Ramos (cell line): ENCODE results near the gene GDI1.

Experiments
- in situ Hi-C: fragments of 300-500 bp; cut with MboI; formaldehyde crosslinking; loops from one replicate; pipeline ENCODE4 v1.14.3; 2022; ENCODE audit warnings: low sequenced_read_pairs; ENCODE audit not compliant: unreplicated experiment

The GDI1 gene

DNA sequence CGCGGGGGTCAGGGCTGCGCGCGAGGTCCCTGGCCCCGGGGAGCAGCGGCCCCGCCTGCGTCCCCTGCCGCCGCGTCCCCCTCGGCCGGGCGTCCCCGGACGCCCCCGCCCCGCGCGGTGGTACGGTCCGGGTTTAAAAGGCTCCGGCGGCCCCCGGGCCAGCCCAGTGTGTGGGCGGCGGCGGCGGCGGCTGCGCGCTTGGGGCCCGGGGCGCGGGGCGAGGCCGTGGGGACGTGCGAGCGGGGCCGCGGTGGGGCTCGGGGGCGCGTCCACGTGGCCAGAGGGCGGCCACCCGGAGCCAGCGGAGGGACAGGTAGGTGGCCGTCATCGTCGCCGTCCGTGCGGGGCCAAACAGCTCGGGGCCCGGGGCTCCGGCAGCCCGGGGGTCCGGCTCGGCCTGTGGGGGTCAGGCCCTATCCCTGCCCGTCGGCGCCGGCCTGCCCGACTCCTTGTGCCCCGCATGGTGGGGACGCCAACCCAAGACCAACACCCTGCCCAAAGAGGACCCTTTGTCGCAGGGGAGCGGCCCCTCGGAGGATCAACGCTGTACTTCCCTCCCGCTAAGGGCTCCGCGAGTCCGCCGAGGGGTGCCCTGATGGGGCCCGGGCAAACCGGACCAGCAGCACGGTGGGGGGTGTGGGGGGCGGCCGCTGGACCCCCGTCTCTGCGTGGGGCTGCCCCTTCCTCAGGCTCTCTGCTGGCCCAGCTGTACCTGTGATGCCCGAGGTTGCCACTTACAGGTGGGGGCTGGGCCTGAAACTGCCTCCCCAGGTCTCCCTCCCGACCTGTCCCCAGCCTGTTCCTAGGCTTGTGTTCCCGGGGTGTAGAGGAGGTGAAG, 21.4 kb downstream of the GDI1 start, which contains the start of gene PLXNA3:
Gene PLXNA3 (plus strand): TSS at position 166 of the 838 bp plus-strand sequence. CDS start 1,903 bp downstream, outside the sequence.
- in situ Hi-C loops, result no loop called here

DNA sequence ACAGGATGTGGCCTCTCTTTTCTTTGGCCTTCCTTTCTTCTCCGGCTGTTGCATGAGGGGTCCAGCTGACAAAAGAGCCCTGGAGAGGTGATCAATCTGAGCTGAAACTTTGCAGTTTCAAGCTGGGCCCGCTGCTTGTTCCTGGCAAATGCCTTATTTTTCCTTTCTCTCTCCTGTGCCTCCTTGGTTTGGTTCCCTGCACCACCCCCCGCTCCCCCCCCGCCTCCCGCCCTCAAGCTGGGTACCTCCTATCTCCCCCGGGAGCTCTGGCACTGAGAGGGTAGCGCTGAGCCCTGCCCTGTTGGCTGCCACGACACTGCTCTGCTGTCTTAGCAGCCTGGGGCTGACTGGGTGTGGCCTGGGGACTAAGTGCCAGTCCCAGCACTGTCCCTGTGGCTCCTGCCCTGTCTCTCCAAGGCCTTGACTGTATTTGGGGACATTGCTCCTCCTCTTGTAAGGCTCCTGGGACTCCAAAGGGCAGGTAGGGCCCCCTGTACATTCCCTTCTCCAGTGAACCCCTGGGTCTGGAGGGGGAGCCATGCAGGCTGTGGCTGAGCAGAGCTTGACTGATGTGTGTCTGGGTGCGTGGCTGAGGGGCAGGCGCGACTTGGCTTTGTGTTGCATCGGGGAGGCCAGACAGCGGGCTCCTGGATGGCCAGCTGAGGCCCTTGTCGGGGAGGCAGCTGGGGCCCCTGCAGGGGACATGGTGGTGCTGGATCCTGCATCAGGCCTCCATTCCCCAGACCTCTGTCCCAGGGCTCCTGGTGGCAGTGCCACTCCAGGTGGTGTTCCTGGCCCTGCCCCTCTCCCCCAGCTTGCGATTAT, 22.2 kb downstream of the GDI1 start:
- in situ Hi-C loops, result no loop called here

DNA sequence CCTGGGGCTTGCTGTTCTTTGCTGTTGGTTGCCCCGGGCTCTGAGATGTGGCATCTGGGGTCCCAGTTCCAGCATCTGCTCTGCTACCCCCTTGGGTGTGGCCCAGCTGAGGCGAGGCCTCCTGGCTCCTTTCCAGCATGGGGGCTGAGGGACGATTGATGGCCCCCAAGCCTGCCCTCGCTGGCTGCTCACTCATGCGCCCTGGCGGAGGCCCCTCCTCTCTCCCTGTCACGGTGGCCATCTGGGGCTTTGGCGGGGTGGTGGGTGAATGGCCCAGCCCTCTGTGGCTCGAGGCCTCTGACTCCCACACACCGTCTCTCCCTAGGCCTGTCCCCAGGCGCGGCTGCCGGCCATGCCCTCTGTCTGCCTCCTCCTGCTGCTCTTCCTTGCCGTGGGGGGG, 22.9 kb downstream of the GDI1 start:
- in situ Hi-C loops, result no loop called here

DNA sequence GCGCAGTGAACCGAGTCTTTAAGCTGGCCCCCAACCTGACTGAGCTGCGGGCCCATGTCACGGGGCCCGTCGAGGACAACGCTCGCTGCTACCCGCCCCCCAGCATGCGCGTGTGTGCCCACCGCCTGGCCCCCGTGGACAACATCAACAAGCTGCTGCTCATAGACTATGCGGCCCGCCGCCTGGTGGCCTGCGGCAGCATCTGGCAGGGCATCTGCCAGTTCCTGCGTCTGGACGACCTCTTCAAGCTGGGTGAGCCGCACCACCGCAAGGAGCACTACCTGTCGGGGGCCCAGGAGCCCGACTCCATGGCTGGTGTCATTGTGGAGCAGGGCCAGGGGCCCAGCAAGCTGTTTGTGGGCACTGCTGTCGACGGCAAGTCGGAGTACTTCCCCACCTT, 23.4 kb downstream of the GDI1 start:
- in situ Hi-C loops, result no loop called here

- in situ Hi-C loops, result no loop called here
These were observed 25.4 kb downstream of the GDI1 start for GRCh38 chrX:154462396-154462795.

- in situ Hi-C loops, result no loop called here
These were observed 26.8 kb downstream of the GDI1 start for GRCh38 chrX:154463611-154464220.

GRCh38 chrX:154464806-154465365, 27.9 kb downstream of the GDI1 start:
- in situ Hi-C loops, result no loop called here

- in situ Hi-C loops, result no loop called here
These were observed 28.6 kb downstream of the GDI1 start for GRCh38 chrX:154465601-154466000.

GRCh38 chrX:154466036-154466435, 29.1 kb downstream of the GDI1 start:
- in situ Hi-C loops, result no loop called here

DNA sequence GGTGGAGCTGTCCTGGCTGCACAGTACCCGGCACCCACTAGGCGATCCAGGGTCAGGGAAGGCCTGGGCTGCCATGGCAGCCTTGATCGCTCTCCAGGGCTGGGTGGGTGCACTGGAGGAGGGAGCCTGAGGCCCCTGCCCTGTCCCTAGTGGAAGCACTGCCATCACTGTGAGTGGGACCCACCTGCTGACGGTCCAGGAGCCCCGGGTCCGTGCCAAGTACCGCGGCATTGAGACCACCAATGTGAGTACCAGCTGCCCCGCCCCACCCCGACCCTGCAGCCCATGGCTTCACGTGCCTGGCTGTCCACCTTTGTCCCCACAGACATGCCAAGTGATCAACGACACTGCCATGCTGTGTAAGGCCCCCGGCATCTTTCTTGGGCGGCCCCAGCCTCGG, 30.0 kb downstream of the GDI1 start:
- in situ Hi-C loops, result no loop called here

DNA sequence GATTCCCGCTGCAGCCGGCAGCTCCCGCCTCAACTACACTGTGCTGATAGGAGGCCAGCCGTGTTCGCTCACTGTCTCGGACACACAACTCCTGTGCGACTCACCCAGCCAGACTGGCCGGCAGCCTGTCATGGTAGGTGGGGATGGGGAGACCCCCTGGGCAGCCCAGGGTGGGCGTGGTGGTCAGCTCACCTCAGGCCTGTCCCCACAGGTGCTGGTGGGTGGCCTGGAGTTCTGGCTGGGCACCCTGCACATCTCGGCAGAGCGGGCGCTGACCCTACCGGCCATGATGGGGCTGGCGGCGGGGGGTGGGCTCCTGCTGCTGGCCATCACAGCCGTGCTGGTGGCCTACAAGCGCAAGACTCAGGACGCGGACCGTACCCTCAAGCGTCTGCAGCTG, 30.6 kb downstream of the GDI1 start:
- in situ Hi-C loops, result no loop called here

DNA sequence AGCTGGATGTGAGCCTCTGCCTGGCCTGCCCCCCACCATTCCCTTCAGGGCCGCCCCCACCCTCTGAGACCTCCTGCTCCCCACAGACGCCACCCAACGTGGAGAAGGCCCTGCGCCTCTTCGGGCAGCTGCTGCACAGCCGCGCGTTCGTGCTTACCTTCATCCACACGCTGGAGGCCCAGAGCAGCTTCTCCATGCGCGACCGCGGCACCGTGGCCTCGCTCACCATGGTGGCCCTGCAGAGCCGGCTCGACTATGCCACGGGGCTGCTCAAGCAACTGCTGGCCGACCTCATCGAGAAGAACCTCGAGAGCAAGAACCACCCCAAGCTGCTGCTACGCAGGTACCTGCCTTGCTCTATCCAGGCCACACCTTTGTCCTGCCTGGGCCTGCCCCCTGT, 31.3 kb downstream of the GDI1 start:
- in situ Hi-C loops, result no loop called here

DNA sequence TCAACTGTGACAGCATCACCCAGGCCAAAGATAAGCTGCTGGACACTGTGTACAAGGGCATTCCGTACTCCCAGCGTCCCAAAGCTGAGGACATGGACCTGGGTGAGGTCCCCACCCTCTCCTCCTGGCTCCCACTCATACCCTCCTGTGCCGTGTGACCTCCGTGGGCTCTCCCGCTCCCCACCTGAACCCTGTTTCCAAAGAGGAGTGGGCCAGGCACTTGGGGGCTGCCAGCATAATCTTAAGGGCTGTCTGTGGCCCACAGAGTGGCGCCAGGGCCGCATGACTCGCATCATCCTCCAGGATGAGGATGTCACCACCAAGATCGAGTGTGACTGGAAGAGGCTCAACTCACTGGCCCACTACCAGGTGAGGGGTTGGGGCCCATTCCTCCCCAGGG, 32.2 kb downstream of the GDI1 start:
- in situ Hi-C loops, result no loop called here

- in situ Hi-C loops, result no loop called here
These were observed 32.9 kb downstream of the GDI1 start for GRCh38 chrX:154469880-154470279.

GRCh38 chrX:154470434-154470833, 33.5 kb downstream of the GDI1 start:
- in situ Hi-C loops, result no loop called here

DNA sequence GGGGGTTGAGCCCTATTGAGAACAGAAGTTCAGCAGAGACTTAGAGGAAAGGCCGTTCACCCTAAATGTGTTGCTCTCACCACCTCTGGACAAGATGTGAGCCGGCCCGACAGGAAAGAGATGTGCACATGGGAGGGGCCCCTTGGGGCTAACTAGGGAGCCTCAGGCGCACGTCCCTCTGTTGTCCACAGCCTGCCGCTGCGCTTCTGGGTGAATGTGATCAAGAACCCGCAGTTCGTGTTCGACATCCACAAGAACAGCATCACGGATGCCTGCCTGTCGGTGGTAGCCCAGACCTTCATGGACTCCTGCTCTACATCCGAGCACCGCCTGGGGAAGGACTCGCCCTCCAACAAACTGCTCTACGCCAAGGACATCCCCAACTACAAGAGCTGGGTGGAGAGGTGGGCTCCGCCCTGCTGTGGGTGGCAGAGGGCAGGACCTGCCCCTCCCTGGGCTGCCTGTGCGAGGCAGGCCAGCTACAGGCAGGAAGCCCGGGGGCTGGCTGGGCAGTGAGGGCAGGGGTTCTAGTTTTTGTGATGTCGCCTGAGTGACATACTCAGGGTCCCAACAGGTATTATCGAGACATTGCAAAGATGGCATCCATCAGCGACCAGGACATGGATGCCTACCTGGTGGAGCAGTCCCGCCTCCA, 34.1 kb downstream of the GDI1 start:
- in situ Hi-C loops, result no loop called here

GRCh38 chrX:154471839-154472684, 35.1 kb downstream of the GDI1 start:
- in situ Hi-C loops, result no loop called here

- in situ Hi-C loops, result no loop called here
These were observed 36.0 kb downstream of the GDI1 start for GRCh38 chrX:154472685-154473632.
